ENCODE data around the gene PKDCC.

The PKDCC gene

DNA sequence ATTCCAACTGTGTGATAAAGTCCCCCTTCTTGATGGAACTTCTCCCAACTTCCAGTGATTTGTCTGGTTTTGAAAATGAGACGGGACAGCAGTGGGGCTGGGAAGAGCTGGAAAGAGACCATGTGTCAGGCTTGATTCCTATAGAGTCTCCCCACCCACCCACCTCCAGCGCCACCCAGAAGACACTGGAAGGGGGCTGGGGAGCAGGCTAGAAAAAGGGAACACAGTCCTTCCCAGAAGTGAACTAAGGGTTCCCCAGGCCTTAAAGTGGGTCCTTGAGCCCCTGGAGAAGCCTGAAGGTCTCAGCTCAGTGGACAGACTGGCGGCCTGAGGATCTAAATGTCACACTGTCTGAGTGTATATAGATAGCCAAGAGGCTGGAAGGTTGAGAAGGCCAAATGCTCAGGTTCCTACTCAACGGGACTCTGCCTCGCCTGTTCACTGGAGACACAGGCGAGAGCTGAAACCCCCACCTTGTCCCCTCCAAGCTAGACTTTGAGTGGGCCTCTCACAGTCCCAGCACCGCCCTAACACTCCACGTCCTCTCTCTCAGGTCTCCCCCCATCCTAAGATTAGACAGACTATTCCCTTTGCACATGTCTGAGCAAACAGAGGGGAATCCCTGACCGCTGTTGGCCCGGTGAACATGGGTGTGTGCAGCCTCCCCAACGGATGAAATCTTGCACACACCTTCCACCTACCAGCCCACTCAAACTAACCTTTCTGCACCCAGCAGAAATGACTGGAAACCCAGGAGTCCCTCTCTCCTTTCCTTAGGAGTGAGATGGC lies 1.6 kb downstream of the PKDCC start:
- no peak for DNase-seq (ENCODE audit: low read depth)

DNA sequence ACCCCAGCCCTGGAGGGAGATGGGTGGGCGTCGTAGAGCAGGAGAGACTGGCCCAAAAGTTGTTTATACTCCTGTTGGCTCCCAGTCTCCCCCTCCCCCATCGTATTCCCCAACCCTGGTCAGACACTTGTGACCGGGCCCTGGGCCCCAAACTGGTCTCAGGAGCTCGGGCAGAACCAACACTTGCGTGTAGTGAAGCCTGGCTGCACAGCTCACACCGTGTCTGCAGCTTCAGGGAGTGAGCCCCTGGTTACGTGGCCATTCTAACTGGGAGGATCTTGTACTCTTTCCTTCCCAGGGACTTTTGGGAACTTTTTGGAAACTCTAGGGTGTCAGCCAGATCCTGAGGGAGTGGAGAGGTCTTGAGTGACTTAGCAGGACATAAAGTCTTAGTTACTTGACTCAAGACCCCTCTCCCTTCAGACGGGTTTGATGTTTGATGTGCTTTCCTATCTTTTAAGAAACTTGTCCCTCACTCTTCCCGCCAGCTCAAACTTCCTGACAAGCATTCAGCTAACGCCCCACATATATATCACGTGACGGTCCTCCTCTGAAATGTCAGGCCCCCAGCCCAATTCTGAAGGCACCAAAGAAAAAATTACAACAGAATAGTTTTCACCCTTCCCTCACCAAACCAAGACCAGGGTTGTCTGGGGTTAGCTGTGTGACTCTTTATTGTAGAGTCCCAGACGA lies 2.3 kb downstream of the PKDCC start:
- no peak for DNase-seq (ENCODE audit: low read depth)

- DNase-seq (ENCODE audit: low read depth) = no peak
These were observed 3.1 kb downstream of the PKDCC start for GRCh38 chr2:42050703-42051542.

- DNase-seq (ENCODE audit: low read depth) = no peak
These were observed 3.9 kb downstream of the PKDCC start for GRCh38 chr2:42051543-42052235.

GRCh38 chr2:42052702-42053481 lies 5.1 kb downstream of the PKDCC start:
- DNase-seq (ENCODE audit: low read depth) = no peak

GRCh38 chr2:42053482-42053790 lies 5.6 kb downstream of the PKDCC start:
- DNase-seq (ENCODE audit: low read depth) = no peak

DNA sequence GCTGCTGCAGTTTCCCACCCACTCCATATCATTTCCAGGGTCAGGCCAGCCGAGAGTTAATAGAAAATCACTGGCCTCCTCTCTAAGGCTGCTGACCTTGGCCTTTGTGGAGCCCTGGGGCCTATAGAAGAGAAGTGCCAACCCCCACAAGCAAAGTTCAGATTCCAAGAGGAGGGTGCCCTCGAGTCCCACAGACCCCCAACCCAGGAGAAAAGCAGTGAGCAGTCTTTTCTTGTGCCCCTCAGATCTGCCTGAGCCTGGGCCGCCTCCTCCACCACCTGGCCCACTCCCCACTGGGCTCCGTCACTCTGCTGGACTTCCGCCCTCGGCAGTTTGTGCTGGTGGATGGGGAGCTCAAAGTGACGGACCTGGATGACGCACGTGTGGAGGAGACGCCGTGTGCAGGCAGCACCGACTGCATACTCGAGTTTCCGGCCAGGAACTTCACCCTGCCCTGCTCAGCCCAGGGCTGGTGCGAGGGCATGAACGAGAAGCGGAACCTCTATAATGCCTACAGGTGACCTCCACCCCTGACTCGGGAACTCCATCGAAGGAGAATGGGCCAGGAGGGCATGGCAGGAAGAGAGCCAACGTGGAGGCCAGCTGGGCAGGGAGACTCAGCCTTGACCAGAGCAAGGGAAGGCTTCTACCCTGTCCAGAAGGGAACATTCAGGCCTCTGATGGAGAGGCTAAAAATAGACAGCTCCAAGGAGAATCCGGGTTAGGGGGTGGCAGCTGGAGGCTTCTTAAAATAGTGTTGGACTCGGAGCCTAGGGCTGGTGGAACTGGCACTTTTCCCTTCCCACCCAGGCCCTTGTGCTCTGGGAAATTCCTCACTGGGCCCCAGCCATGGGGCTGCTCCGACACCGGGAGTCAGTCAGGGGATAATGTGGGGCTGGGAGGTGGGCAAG lies 6.2 kb downstream of the PKDCC start:
- DNase-seq (ENCODE audit: low read depth) = no peak

GRCh38 chr2:42054714-42055430 lies 7.1 kb downstream of the PKDCC start:
- no peak for DNase-seq (ENCODE audit: low read depth)

GRCh38 chr2:42055573-42056514 lies 8.0 kb downstream of the PKDCC start:
- no peak for DNase-seq (ENCODE audit: low read depth)

DNA sequence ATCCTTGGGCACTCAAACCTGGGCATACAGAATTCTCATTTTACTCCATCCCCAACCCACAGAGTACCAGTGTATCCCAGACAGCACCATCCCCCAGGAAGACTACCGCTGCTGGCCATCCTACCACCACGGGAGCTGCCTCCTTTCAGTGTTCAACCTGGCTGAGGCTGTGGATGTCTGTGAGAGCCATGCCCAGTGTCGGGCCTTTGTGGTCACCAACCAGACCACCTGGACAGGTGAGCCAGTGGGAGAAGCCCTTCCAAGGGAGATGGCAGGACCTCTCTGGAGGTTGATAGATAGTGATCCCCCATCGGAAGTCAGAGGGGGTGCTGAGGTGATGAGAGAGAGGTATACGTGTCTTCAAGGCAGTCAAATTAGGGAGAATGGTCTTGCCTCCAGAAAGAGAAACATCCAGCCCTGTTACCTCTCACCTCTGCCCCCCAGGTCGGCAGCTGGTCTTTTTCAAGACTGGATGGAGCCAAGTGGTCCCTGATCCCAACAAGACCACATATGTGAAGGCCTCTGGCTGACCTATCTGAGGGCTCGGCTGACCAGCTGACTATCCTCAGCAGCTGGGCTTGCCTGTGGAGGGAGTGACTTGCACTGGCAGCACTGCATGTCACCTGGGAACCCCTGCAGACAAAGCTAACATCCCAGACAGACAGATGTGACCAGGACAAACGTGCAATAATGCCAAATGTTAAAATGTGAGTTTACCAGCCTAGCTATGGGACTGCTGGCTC lies 9.5 kb downstream of the PKDCC start:
- no peak for DNase-seq (ENCODE audit: low read depth)

DNA sequence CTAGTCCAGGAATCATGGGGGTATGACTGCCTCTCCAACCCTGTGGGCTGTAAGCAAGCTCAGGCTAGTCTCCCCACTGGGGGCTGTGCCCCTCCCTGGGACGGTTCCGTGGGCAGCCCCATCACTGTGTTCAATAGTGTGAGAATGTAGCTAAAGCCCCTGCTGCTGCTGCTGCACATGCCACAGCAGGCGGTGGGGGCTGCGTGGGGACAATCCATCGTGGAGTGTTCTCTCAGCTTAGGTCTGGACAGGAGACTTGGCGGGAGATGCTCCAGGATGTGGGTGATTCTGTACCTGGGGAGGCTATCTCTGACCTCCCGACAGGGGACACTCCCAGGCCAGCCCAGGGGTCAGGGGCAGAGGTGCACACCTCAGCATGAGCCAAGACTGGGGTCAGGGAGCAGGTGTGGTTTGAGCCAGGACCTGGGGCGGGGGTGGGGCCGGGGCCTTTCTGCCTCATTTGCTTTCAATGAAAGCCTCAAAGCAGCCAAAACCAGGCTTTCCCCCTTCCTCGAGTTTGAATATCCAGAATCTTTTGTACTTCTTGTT lies 10.2 kb downstream of the PKDCC start:
- no peak for DNase-seq (ENCODE audit: low read depth)

DNA sequence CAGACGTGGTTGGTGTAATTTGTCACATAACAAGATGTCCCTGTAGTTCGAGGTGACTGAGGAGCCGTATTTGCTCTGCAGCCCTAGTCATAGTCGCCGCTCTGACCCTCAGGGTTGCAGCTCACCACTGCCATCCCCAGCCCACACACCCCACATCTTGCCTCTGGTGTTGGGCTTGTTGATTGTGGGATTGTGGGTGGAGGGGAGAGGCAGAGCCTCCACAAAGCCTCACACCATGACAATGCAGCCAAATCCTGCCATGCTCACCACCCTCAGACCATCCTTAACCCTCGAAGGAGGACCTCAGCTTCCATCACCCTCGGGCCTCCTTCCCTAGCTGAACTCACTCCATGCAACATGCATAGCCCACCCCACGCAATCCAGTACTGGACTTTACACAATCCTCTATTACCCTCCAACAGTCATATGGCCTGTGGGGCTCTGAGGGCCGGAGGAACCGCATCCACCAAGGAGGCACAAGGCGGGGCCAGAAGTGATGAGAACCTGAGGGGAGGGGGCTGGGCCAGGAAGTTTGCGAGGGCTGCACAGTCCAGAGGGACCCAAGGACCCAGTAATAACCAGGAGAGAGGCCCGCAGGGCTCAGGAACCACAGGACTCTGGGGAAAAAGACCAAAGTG lies 11.6 kb downstream of the PKDCC start:
- DNase-seq (ENCODE audit: low read depth) = no peak

DNA sequence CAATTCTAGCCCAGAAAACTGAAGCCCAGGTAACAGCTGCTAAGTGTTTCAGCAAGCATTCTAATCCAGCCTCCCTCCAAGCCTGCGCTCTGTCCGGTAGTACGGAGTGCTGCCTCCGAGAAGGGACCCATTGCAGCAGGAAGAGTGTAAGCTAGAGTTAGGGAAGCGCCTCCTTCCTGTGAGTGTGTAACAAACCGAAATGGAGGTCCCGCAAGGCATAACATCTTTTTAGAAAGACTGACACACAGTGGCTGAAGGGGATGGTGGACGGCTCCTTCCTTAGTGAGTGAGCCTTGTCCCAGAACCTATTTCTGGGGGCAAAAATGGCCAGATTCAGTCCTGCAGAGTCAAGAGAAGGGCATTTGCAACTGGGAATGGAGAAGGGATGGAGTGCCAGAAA lies 12.2 kb downstream of the PKDCC start:
- DNase-seq (ENCODE audit: low read depth) = peak; percentile 37

- DNase-seq (ENCODE audit: low read depth) = no peak
These were observed 13.1 kb downstream of the PKDCC start for GRCh38 chr2:42060718-42061619.

- no peak for DNase-seq (ENCODE audit: low read depth)
These were observed 14.0 kb downstream of the PKDCC start for GRCh38 chr2:42061839-42062238.

Measured in CMK (cell line).